SK-N-SH treated with all-trans-retinoic acid at 6 μM for 48 hours (cell line): ENCODE results near the gene CDC14B.

Experiments used
- ARNTL ChIP-seq: fragments of 450-650 bp; formaldehyde crosslinking; IDR thresholded peaks from 2 replicates; pipeline ENCODE4 v1.5.0; 2020; ENCODE audit warnings: low read depth, mild to moderate bottlenecking, moderate library complexity, borderline replicate concordance
- BACH2 ChIP-seq: fragments of 250-450 bp; sonication (Bioruptor Pico); IDR thresholded peaks from 2 replicates; pipeline ENCODE4 v1.9.0; 2021; ENCODE audit warnings: mild to moderate bottlenecking, borderline replicate concordance
- ISL1 ChIP-seq: fragments of 250-450 bp; sonication (Bioruptor Pico); IDR thresholded peaks from 2 replicates; pipeline ENCODE4 v2.1.2; 2022; ENCODE audit warnings: mild to moderate bottlenecking, moderate library complexity
- OSR1 ChIP-seq: fragments of 250-450 bp; sonication (Bioruptor Pico); IDR thresholded peaks from 2 replicates; pipeline ENCODE4 v1.8.0; 2022; ENCODE audit warnings: moderate library complexity, mild to moderate bottlenecking, inconsistent platforms
- PPARA ChIP-seq: fragments of 250-450 bp; sonication (Bioruptor Pico); IDR thresholded peaks from 2 replicates; pipeline ENCODE4 v1.5.0; 2020; ENCODE audit warnings: mild to moderate bottlenecking, borderline replicate concordance
- RARB ChIP-seq: fragments of 250-450 bp; sonication (Bioruptor Pico); IDR thresholded peaks from 2 replicates; pipeline ENCODE4 v1.8.0; 2021; ENCODE audit warnings: mild to moderate bottlenecking, moderate library complexity
- TCF4 ChIP-seq: fragments of 250-450 bp; sonication (Bioruptor Pico); IDR thresholded peaks from 2 replicates; pipeline ENCODE4 v1.8.0; 2021; ENCODE audit warnings: mild to moderate bottlenecking, moderate library complexity, borderline replicate concordance
- TOX ChIP-seq: fragments of 250-450 bp; sonication (Bioruptor Pico); IDR thresholded peaks from 2 replicates; pipeline ENCODE4 v1.8.0; 2021; ENCODE audit warnings: mild to moderate bottlenecking, moderate library complexity, borderline replicate concordance
- ZFP3 ChIP-seq: fragments of 250-450 bp; sonication (Bioruptor Pico); IDR thresholded peaks from 2 replicates; pipeline ENCODE4 v1.5.0; 2020; ENCODE audit warnings: mild to moderate bottlenecking, moderate library complexity
- ZFP30 ChIP-seq: fragments of 450-650 bp; formaldehyde crosslinking; IDR thresholded peaks from 2 replicates; pipeline ENCODE4 v1.5.0; 2022; ENCODE audit warnings: mild to moderate bottlenecking, moderate library complexity
- ZNF565 ChIP-seq: fragments of 450-650 bp; formaldehyde crosslinking; conservative IDR thresholded peaks from 2 replicates; pipeline ENCODE4 v1.5.0; 2020; ENCODE audit warnings: low read depth, mild to moderate bottlenecking, moderate library complexity
- TF ChIP-seq, protein P1 (sequence below): fragments of 250-450 bp; sonication (Bioruptor Pico); IDR thresholded peaks from 2 replicates; pipeline ENCODE4 v1.5.1; 2020; ENCODE audit warnings: low read depth, mild to moderate bottlenecking, moderate library complexity
- TF ChIP-seq, protein P2 (sequence below): fragments of 250-450 bp; sonication (Bioruptor Pico); IDR thresholded peaks from 2 replicates; pipeline ENCODE4 v1.8.0; 2020; ENCODE audit warnings: mild to moderate bottlenecking, moderate library complexity, borderline replicate concordance
- TF ChIP-seq, protein P3 (sequence below): fragments of 250-450 bp; sonication (Bioruptor Pico); IDR thresholded peaks from 2 replicates; pipeline ENCODE4 v1.5.1; 2021; ENCODE audit warnings: mild to moderate bottlenecking, moderate library complexity

DNA sequence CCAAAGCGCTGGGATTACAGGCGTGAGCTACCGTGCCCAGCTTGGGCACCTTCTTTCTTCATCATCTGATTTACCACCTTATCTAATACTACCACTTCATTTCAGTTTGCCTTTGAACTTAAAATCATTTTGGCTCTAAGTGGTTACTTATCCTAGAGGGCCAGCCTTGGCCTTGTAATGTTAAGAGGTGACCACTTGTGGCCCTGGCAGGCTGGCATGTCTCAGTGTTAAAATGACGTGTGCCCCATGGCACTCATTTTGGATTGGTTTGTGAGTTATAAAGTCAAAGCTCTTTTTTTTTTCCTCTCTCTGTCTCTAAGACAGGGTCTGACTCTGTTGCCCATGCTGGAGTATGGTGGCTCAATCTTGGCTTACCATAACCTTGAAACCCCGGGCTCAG, 151.9 kb downstream of the CDC14B start:
- TF ChIP-seq RARB (CRISPR knock-in tag): no peak
- no peak for TF ChIP-seq ZNF565 (CRISPR knock-in tag)
- TF ChIP-seq ZFP3 (CRISPR knock-in tag): no peak
- no peak for TF ChIP-seq BACH2 (CRISPR knock-in tag)
- TF ChIP-seq TCF4 (CRISPR knock-in tag): no peak
- TF ChIP-seq, protein P1, sequence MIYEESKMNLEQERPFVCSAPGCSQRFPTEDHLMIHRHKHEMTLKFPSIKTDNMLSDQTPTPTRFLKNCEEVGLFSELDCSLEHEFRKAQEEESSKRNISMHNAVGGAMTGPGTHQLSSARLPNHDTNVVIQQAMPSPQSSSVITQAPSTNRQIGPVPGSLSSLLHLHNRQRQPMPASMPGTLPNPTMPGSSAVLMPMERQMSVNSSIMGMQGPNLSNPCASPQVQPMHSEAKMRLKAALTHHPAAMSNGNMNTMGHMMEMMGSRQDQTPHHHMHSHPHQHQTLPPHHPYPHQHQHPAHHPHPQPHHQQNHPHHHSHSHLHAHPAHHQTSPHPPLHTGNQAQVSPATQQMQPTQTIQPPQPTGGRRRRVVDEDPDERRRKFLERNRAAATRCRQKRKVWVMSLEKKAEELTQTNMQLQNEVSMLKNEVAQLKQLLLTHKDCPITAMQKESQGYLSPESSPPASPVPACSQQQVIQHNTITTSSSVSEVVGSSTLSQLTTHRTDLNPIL (CRISPR knock-in tag): no peak
- TF ChIP-seq, protein P2, sequence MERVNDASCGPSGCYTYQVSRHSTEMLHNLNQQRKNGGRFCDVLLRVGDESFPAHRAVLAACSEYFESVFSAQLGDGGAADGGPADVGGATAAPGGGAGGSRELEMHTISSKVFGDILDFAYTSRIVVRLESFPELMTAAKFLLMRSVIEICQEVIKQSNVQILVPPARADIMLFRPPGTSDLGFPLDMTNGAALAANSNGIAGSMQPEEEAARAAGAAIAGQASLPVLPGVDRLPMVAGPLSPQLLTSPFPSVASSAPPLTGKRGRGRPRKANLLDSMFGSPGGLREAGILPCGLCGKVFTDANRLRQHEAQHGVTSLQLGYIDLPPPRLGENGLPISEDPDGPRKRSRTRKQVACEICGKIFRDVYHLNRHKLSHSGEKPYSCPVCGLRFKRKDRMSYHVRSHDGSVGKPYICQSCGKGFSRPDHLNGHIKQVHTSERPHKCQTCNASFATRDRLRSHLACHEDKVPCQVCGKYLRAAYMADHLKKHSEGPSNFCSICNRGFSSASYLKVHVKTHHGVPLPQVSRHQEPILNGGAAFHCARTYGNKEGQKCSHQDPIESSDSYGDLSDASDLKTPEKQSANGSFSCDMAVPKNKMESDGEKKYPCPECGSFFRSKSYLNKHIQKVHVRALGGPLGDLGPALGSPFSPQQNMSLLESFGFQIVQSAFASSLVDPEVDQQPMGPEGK (CRISPR knock-in tag): no peak
- TF ChIP-seq ISL1 (CRISPR knock-in tag): no peak
- no peak for TF ChIP-seq ARNTL (CRISPR knock-in tag)
- no peak for TF ChIP-seq PPARA
- TF ChIP-seq, protein P3, sequence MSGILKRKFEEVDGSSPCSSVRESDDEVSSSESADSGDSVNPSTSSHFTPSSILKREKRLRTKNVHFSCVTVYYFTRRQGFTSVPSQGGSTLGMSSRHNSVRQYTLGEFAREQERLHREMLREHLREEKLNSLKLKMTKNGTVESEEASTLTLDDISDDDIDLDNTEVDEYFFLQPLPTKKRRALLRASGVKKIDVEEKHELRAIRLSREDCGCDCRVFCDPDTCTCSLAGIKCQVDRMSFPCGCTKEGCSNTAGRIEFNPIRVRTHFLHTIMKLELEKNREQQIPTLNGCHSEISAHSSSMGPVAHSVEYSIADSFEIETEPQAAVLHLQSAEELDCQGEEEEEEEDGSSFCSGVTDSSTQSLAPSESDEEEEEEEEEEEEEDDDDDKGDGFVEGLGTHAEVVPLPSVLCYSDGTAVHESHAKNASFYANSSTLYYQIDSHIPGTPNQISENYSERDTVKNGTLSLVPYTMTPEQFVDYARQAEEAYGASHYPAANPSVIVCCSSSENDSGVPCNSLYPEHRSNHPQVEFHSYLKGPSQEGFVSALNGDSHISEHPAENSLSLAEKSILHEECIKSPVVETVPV (CRISPR knock-in tag): no peak
- no peak for TF ChIP-seq ZFP30
- TF ChIP-seq TOX (CRISPR knock-in tag): no peak
- TF ChIP-seq OSR1: no peak
